Right lung (tissue), 10 donors: ENCODE data around the gene TAPT1. TPM values are rescaled to one million over a fixed set of nuclear protein-coding genes. Genes with fewer than 3 reads are reported as not detected.
"Not testable (repeated sequence)": the region's sequence is repeated elsewhere in the genome, so short reads cannot be mapped to it uniquely, and the experiment has no call there.

Experiments
- DNase-seq, 2 donors: peaks; one replicate each; pipeline ENCODE4 v3.0.0-alpha.2; 2013
- long read RNA-seq, 8 donors: transcript quantifications; one replicate each; lab custom pipeline, GENCODE V29; 2026
- polyA plus RNA-seq, 5 donors: library from polyadenylated mRNA; unstranded; fragments of 120-200 nt; gene quantifications; one replicate each; pipeline versions ENCODE4 v1.2.1 to v1.2.3, GENCODE V29; 2013; ENCODE audit warnings: inconsistent platforms in 1 of 5, low replicate concordance in 1 of 5; ENCODE audit not compliant: insufficient read length in 5 of 5, insufficient read depth in 1 of 5

The TAPT1 gene, protein sequence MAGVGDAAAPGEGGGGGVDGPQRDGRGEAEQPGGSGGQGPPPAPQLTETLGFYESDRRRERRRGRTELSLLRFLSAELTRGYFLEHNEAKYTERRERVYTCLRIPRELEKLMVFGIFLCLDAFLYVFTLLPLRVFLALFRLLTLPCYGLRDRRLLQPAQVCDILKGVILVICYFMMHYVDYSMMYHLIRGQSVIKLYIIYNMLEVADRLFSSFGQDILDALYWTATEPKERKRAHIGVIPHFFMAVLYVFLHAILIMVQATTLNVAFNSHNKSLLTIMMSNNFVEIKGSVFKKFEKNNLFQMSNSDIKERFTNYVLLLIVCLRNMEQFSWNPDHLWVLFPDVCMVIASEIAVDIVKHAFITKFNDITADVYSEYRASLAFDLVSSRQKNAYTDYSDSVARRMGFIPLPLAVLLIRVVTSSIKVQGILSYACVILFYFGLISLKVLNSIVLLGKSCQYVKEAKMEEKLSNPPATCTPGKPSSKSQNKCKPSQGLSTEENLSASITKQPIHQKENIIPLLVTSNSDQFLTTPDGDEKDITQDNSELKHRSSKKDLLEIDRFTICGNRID
- polyA plus RNA-seq, result 10 to 100 TPM; 37.2 to 60.3 (median 54.7) TPM
- long read RNA-seq, donor 1, full-length matches to known transcripts, result 3 of 3 reads
- long read RNA-seq, donor 1, partial matches to known transcripts, result 0 of 3 reads
- long read RNA-seq, donor 1, other reads (novel, unspliced or antisense), result 0 of 3 reads
- long read RNA-seq, donor 2, result 0 reads
- long read RNA-seq, donor 3, full-length matches to known transcripts, result 4 of 4 reads
- long read RNA-seq, donor 3, partial matches to known transcripts, result 0 of 4 reads
- long read RNA-seq, donor 3, other reads (novel, unspliced or antisense), result 0 of 4 reads
- long read RNA-seq, donor 4, full-length matches to known transcripts, result 3 of 3 reads
- long read RNA-seq, donor 4, partial matches to known transcripts, result 0 of 3 reads
- long read RNA-seq, donor 4, other reads (novel, unspliced or antisense), result 0 of 3 reads
- long read RNA-seq, donor 5, full-length matches to known transcripts, result 2 of 2 reads
- long read RNA-seq, donor 5, partial matches to known transcripts, result 0 of 2 reads
- long read RNA-seq, donor 5, other reads (novel, unspliced or antisense), result 0 of 2 reads
- long read RNA-seq, donor 6, full-length matches to known transcripts, result 8 of 8 reads
- long read RNA-seq, donor 6, partial matches to known transcripts, result 0 of 8 reads
- long read RNA-seq, donor 6, other reads (novel, unspliced or antisense), result 0 of 8 reads
- long read RNA-seq, donor 7, full-length matches to known transcripts, result 3 of 3 reads
- long read RNA-seq, donor 7, partial matches to known transcripts, result 0 of 3 reads
- long read RNA-seq, donor 7, other reads (novel, unspliced or antisense), result 0 of 3 reads
- long read RNA-seq, donor 8, partial matches to known transcripts, result 0 of 2 reads
- long read RNA-seq, donor 8, other reads (novel, unspliced or antisense), result 0 of 2 reads

DNA sequence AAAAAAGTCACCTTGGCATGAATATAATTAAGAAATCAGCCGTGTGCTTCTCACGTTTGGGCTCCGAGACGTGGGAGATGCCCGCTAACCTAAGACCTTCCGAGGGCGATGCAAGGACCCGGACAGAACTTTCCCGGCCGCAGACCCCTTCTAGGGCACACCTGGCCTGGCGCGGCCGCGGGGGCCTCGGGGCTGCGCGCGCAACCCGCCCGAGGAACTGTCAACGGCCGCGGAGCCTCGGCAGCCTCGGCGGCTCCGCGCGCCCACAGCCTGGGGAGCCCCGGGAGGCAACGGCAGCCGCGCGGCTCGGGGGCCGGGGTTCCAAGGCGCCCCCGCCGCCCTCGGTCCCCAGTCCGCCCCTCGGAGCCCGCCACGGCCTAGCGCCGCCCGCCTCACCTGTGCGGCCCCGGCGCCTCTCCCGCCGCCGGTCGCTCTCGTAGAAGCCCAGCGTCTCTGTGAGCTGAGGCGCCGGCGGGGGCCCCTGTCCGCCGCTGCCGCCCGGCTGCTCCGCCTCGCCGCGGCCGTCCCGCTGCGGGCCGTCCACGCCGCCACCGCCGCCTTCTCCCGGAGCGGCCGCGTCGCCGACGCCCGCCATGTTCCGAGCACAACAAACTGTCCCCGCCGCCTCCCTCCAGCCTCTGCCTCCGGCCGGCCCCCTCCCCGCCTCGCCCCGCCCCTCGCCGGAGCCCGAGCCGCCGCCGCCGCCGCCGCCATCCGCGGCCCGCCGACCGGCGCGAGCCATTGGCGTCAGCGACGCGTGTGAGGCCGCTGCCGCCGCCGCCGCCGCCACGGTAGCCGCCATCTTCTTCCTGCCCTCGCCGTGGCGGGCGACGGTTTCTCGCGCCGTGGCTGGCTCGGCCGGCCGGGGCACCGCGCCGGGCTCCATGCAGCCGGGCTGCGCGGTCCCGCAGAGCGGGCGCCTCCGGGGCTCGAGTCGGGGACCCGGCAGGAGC, at the start of gene TAPT1:
TAPT1 (minus strand) TSS at position 609 of the 953 bp plus-strand sequence; CDS start at position 595, 14 bp downstream.
- peak; percentile 55 to 56 for DNase-seq

DNA sequence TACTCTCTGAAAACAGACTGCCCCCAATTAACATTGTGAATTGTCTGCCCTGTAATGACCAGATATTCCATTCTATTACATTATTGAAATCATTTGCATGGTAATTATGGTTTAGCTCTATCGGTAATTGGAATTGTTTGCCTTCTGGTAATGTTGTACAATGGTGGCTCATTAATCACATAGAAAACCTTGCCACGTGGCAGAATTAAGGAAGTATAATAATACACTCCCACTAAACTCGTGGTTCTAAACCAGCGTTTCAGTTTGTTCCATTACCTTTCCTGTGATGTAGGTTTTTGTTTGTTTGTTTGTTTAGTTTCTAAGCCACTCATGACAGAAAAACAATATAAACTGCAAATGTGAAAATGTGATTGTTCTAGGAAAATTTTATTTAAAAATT, 45.1 kb upstream of the TAPT1 start:
- no peak for DNase-seq

- no peak for DNase-seq
Observed at GRCh38 chr4:16270454-16271328, 44.4 kb upstream of the TAPT1 start.

- not testable (repeated sequence) for DNase-seq
Observed at GRCh38 chr4:16269742-16270453, 43.6 kb upstream of the TAPT1 start.

GRCh38 chr4:16269240-16269639, 43.0 kb upstream of the TAPT1 start:
- DNase-seq, result no peak

DNA sequence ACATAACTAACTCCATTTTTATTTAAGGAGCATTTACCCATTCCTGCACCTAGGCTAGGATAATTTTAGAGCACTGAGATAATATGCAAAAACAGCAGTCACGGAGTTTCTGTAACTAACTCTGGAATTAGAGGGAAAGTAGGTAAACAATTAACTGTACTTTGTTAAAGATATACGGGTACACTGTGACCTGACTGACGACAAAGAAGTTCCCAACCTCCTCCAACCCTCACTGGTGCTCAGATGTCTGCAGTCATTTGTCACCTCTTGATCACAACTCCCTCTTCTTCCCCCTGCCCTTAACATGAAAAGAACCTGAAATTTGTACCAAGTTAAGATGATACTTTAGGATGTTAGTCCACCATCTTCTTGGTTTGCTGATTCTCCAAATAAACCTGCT, 42.0 kb upstream of the TAPT1 start:
- DNase-seq, result no peak

DNA sequence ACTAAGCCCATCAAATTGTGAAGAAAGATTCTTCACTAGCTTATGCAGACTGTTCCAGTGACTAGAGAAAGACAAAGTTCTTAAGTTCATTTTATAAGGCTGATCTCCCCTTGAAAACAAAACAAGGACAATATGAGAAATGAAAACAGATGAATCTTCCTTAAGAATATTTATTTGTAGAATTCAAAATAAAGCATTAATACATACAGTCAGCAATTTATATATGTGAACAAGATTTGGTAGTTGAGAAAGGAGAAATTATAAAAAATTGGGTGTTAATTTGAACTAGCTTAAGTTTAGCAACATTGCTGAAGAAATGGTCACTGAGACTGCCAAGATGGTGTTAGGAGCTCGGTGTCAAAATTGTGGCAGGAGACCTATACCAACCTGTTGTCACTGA, 41.4 kb upstream of the TAPT1 start:
- no peak for DNase-seq

DNA sequence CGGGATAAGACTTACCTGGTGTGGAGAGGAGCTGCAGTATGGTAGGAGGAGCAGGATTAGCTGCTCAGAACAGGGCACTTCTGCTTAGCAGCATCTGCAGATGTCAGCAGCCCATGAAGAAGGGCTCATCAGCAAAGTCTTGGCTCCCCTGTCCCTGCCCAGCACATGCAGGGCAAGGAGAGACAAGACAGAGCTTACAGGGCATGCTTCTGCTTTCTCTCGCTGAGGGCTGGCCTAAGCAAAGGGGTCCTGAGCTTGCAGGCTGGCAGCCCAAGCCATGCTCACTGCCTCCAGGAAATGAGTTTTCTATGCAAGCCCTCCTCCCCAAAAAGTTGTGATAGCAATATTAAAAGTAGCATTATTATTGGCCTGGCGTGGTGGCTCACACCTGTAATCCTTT, 39.5 kb upstream of the TAPT1 start:
- DNase-seq, result no peak

DNA sequence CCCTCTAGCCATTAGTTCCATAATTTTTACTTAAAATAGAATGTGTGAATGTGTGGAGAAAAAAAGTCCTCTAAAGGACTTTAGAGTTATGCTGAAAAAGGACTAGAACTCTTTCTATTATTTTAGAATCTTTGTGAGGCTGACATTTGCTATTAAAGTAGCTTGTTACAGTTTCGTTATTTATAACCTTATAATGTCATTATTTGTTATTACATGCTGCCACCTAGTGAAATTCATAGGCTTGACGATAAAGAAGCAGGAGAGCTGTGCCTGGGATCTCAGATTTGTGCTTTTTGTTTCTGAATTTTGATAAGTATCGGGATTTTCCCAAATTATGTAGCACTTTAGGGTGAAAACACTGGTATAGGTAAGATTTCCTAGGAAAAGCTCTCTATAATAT, 38.5 kb upstream of the TAPT1 start:
- DNase-seq, result peak; percentile 30 to 38

DNA sequence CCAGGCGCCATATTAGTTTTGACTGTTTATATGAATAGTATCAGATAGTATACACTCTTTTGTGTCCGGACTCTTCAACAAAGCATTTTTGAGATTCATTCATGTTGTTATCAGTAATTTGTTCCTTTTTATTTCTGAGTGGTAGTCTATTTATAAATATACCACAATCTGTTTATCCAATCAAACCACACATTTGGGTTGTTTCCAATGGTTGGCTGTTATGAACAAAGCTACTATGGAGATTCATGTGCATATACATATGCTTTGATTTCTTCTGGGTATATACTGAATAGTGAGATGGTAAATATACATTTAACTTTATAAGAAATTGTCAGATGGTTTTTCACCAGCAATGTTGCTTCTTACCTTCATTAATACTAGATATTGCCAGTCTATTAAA, 36.8 kb upstream of the TAPT1 start:
- DNase-seq, result no peak

GRCh38 chr4:16262188-16262587, 35.9 kb upstream of the TAPT1 start:
- no peak for DNase-seq

DNA sequence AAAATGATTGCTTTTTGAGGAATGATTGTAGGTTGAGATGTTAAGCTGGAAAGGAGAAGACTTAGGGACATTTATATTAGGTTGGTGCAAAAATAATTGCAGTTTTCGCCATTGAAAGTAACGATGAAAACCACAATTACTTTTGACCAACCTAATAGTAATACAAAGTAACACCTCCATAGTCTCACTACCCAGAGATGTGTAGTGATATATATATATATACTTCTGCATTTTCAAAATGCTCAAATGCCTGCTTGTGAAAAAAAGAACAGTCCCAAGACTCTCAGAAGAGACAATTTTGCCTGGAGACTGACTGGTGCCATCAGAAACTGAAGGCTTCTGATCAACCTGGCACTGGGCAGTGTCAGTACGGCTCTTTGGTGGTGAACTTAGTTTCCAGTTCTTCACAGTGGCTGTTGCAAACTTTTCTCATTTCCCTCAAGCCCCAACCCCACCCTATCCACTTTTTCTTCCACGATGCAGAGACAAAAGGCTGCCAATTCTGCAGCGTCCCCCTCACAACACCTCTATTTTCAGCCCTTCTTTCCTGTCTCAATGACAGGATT, 35.1 kb upstream of the TAPT1 start:
- no peak for DNase-seq

- DNase-seq, result no peak
Observed at GRCh38 chr4:16259889-16260246, 33.6 kb upstream of the TAPT1 start.

DNA sequence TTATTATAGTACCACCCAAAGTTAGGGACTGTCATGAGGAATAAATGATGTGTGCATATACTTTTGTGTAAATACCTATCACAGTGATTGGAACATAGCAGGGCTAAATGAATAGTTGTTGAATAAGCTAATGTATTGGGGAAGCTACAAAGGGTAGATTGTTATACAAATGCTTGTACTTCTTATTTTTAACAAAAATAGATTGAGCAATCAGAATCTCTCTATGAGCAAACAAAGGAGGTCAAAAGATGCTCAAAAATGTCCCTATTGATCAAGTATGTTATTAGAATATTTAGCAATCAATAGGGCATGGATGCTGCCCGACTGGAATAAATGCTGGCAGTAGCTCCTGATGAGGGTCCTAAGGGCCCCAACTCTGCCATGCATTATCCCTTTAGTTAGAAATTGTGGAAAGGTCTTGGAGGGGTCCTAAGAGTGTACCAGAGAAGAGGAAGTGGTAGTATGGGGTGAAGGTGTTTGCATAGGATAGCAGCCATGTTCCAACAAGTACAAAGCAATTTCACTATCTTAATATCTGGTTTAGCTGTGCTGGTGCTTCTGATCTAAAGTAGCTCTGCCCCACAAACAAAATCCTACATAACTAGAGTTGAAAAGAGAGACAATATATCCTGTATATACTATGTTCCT, 33.1 kb upstream of the TAPT1 start:
- DNase-seq, result no peak

DNA sequence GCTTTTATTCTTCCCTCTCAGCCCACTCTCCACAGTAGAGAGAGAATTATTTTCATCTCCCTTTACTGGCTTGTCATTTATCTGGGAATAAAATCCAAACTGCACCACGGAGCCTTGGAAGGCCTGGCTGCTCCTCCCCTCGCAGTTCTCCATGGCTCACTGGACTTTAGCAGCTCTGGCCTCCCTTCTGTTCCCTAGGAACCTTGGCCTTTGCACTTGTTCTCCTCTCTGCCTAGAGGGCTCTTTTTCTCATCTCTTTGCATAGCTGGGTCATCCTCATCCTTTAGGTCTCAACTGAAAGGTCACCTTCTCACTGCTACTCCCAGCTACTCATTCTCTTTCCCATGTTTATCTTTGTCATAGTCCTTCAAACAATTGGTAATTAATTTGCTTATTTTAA, 31.3 kb upstream of the TAPT1 start:
- no peak for DNase-seq

DNA sequence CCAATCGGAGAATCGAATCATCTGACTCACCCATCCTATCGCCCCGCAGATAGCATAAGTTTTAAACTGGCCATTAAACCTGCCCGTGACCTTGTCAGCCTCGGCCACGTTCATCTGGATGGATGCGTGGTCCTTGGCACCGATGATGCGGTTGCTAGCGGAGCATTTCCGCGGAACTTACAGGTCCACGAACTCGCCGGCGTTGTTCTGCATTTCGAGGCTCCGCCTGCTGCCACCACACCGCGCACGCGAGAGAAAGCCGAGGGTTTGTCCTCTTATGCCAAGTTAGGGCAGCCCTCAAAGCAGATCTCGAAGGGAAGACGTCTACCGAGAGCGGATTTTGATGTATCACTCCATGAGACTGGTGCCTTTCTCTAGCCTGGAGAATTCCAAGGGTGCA, 30.1 kb upstream of the TAPT1 start:
- no peak for DNase-seq

- DNase-seq, result no peak
Observed at GRCh38 chr4:16255730-16256129, 29.5 kb upstream of the TAPT1 start.
